H9 (cell line): ENCODE results near the gene TTLL12. TPM values are rescaled to one million over a fixed set of nuclear protein-coding genes. Genes with fewer than 3 reads are reported as not detected.

Experiments used
- DNase-seq: peaks from one replicate; pipeline ENCODE4 v3.0.0-alpha.2; 2017
- H2AFZ ChIP-seq: one replicate; pipeline ENCODE4 v1.6.1; 2013; ENCODE audit warnings: mild to moderate bottlenecking, low read length, control low read depth, moderate library complexity
- H2AK5ac ChIP-seq: 2 replicates; pipeline ENCODE4 v1.6.1; 2013; ENCODE audit warnings: low read length, control low read depth, mixed read lengths; ENCODE audit not compliant: insufficient read length
- H2BK120ac ChIP-seq: one replicate; pipeline ENCODE4 v1.6.1; 2013; ENCODE audit warnings: low read depth, mild to moderate bottlenecking, low read length, control low read depth, inconsistent platforms; ENCODE audit not compliant: poor library complexity, severe bottlenecking
- H2BK12ac ChIP-seq: 2 replicates; pipeline ENCODE4 v1.6.1; 2013; ENCODE audit warnings: low read length, control low read depth, mixed read lengths, low read depth; ENCODE audit not compliant: insufficient read length
- H2BK15ac ChIP-seq: 2 replicates; pipeline ENCODE4 v1.6.1; 2013; ENCODE audit warnings: low read depth, low read length, control low read depth
- H2BK20ac ChIP-seq: one replicate; pipeline ENCODE4 v1.6.1; 2013; ENCODE audit warnings: low read depth, mild to moderate bottlenecking, low read length, control low read depth, inconsistent platforms; ENCODE audit not compliant: poor library complexity, severe bottlenecking
- H2BK5ac ChIP-seq: 2 replicates; pipeline ENCODE4 v1.6.1; 2013; ENCODE audit warnings: low read length, control low read depth, mixed read lengths; ENCODE audit not compliant: insufficient read length
- H3K14ac ChIP-seq: 2 replicates; pipeline ENCODE4 v1.6.1; 2013; ENCODE audit warnings: low read length, control low read depth; ENCODE audit not compliant: insufficient read depth
- H3K18ac ChIP-seq: 2 replicates; pipeline ENCODE4 v1.6.1; 2013; ENCODE audit warnings: low read depth, mild to moderate bottlenecking, mixed read lengths, low read length, control low read depth; ENCODE audit not compliant: insufficient read length
- H3K23ac ChIP-seq: 2 replicates; pipeline ENCODE4 v1.6.1; 2013; ENCODE audit warnings: low read length, control low read depth, mixed read lengths, low read depth; ENCODE audit not compliant: insufficient read length
- H3K23me2 ChIP-seq: 2 replicates; pipeline ENCODE4 v1.6.1; 2013; ENCODE audit warnings: low read depth, mild to moderate bottlenecking, mixed read lengths, low read length, control low read depth; ENCODE audit not compliant: insufficient read length, poor library complexity, severe bottlenecking
- H3K27ac ChIP-seq: 2 replicates; pipeline ENCODE4 v1.5.1; 2013; ENCODE audit warnings: low read length, control low read depth, mixed read lengths, low read depth; ENCODE audit not compliant: insufficient read length
- H3K27me3 ChIP-seq: 2 replicates; pipeline ENCODE4 v1.6.1; 2013; ENCODE audit warnings: low read length, control low read depth, inconsistent platforms; ENCODE audit not compliant: insufficient read depth
- H3K4ac ChIP-seq: 2 replicates; pipeline ENCODE4 v1.6.1; 2013; ENCODE audit warnings: low read depth, mild to moderate bottlenecking, control low read depth, inconsistent platforms, low read length, moderate library complexity
- H3K4me1 ChIP-seq: 2 replicates; pipeline ENCODE4 v1.6.1; 2013; ENCODE audit warnings: low read length, control low read depth, inconsistent platforms; ENCODE audit not compliant: insufficient read depth
- H3K4me2 ChIP-seq: 2 replicates; pipeline ENCODE4 v1.6.1; 2013; ENCODE audit warnings: low read length, control low read depth, mixed read lengths; ENCODE audit not compliant: insufficient read length, insufficient read depth
- H3K56ac ChIP-seq: 2 replicates; pipeline ENCODE4 v1.6.1; 2013; ENCODE audit warnings: low read depth, mild to moderate bottlenecking, mixed read lengths, low read length, control low read depth; ENCODE audit not compliant: insufficient read length
- H3K79me1 ChIP-seq: 2 replicates; pipeline ENCODE4 v1.6.1; 2013; ENCODE audit warnings: low read depth, mild to moderate bottlenecking, moderate library complexity, low read length, control low read depth, inconsistent platforms; ENCODE audit not compliant: insufficient read depth, poor library complexity, severe bottlenecking
- H3K79me2 ChIP-seq: 2 replicates; pipeline ENCODE4 v1.6.1; 2013; ENCODE audit warnings: low read length, control low read depth, inconsistent platforms; ENCODE audit not compliant: insufficient read depth
- H3K9ac ChIP-seq: 2 replicates; pipeline ENCODE4 v1.6.1; 2013; ENCODE audit warnings: low read length, control low read depth, mixed read lengths; ENCODE audit not compliant: insufficient read length; ENCODE audit errors: extremely low read depth
- H3K9me3 ChIP-seq: one replicate; pipeline ENCODE4 v1.6.1; 2013; ENCODE audit warnings: low read depth, low read length, inconsistent platforms; ENCODE audit not compliant: control insufficient read depth
- H3T11ph ChIP-seq: one replicate; pipeline ENCODE4 v1.6.1; 2013; ENCODE audit warnings: mild to moderate bottlenecking, low read length, control low read depth, inconsistent platforms
- H4K20me1 ChIP-seq: one replicate; pipeline ENCODE4 v1.6.1; 2013; ENCODE audit not compliant: control insufficient read depth, insufficient read length, insufficient read depth
- H4K5ac ChIP-seq: 2 replicates; pipeline ENCODE4 v1.6.1; 2013; ENCODE audit warnings: low read depth, mild to moderate bottlenecking, mixed read lengths, low read length, control low read depth; ENCODE audit not compliant: insufficient read length
- H4K8ac ChIP-seq: replicated peaks from 2 replicates; pipeline ENCODE4 v1.6.1; 2013; ENCODE audit warnings: low read length, control low read depth, mixed read lengths, low read depth; ENCODE audit not compliant: insufficient read length
- H4K91ac ChIP-seq: 2 replicates; pipeline ENCODE4 v1.6.1; 2013; ENCODE audit warnings: low read depth, mild to moderate bottlenecking, moderate library complexity, mixed read lengths, low read length, control low read depth; ENCODE audit not compliant: insufficient read length
- H3K27ac Mint-ChIP-seq, 3 experiments: 2 replicates in 2 of 3; 3 replicates in 1 of 3; pipeline ENCODE4 v1.8.0; 2020 to 2021; ENCODE audit warnings: mixed read lengths in 3 of 3, mild to moderate bottlenecking in 1 of 3, moderate library complexity in 1 of 3
- H3K27me3 Mint-ChIP-seq: 2 replicates; pipeline ENCODE4 v1.8.0; 2021; ENCODE audit warnings: low read depth, mild to moderate bottlenecking, moderate library complexity, mixed read lengths
- H3K36me3 Mint-ChIP-seq, 3 experiments: 2 replicates in 2 of 3; 3 replicates in 1 of 3; pipeline ENCODE4 v1.8.0; 2020 to 2021; ENCODE audit warnings: low read depth in 3 of 3, mixed read lengths in 3 of 3; ENCODE audit not compliant: insufficient read depth in 1 of 3
- H3K4me1 Mint-ChIP-seq, 2 experiments: 2 replicates each; pipeline ENCODE4 v1.8.0; 2020; ENCODE audit warnings: mixed read lengths in 2 of 2
- H3K4me3 Mint-ChIP-seq, 2 experiments: 2 replicates in 1 of 2; 3 replicates in 1 of 2; pipeline ENCODE4 v1.8.0; 2020 to 2021; ENCODE audit warnings: mild to moderate bottlenecking in 2 of 2, mixed read lengths in 2 of 2, moderate library complexity in 1 of 2
- H3K9me3 Mint-ChIP-seq, 2 experiments: 2 replicates in 1 of 2; 3 replicates in 1 of 2; pipeline ENCODE4 v1.8.0; 2020; ENCODE audit warnings: mild to moderate bottlenecking in 2 of 2, mixed read lengths in 2 of 2, moderate library complexity in 1 of 2
- CTCF ChIP-seq: fragments of 200-600 bp; sonication (generic); conservative IDR thresholded peaks from 3 replicates; pipeline ENCODE4 v1.8.0; 2021; ENCODE audit warnings: antibody characterized with exemption, mild to moderate bottlenecking
- WGBS: extraction: QIAGEN DNeasy Blood & Tissue Kit; methylation state at CpG from one replicate; pipeline ENCODE4 v1.1.7; 2013; ENCODE audit warnings: missing lambda C conversion rate, low lambda C conversion rate, mixed read lengths; ENCODE audit not compliant: insufficient read length; ENCODE audit errors: extremely low coverage; 5-methylcytosine and 5-hydroxymethylcytosine counted together
- total RNA-seq: library from RNA; stranded (reverse); gene quantifications from 2 replicates; pipeline ENCODE4 v1.2.1, GENCODE V29; 2021

TTLL12 gene
- total RNA-seq, 1 experiment from 2014 or later = 89.6 TPM

GRCh38 chr22:43172191-43172590 lies 14.7 kb downstream of the TTLL12 start:
- no peak overlapping the region for H2BK20ac ChIP-seq
- H4K8ac ChIP-seq = no peak overlapping the region
- no peak overlapping the region for H3K4ac ChIP-seq
- no peak for TF ChIP-seq CTCF
- H2BK12ac ChIP-seq = no peak overlapping the region
- H3K27ac ChIP-seq = no peak overlapping the region
- no peaks in the 10 kb centered on the region for H3K79me2 ChIP-seq
- H2BK120ac ChIP-seq = no peak overlapping the region
- no peaks in the 10 kb centered on the region for H3K79me1 ChIP-seq
- no peak overlapping the region for H2BK5ac ChIP-seq
- no peaks in the 10 kb centered on the region for H3K9me3 ChIP-seq
- H3K4me3 Mint-ChIP-seq = no peak overlapping the region
- H3K23ac ChIP-seq = no peak overlapping the region
- peaks cover 20 to 75% (median 74%) of the 10 kb centered on the region in 3 experiments; a peak in 6 of 7 replicates for H3K36me3 Mint-ChIP-seq
- no peaks in the 10 kb centered on the region for H3K4me1 ChIP-seq
- no peak overlapping the region for H3K9ac ChIP-seq
- no peaks in the 10 kb centered on the region for H4K20me1 ChIP-seq
- H2AK5ac ChIP-seq = no peak overlapping the region
- no peak overlapping the region for H3K4me2 ChIP-seq
- H3K27me3 Mint-ChIP-seq = no peaks in the 10 kb centered on the region
- H3K18ac ChIP-seq = no peak overlapping the region
- no peaks in the 10 kb centered on the region for H3K23me2 ChIP-seq
- no peak overlapping the region for H4K91ac ChIP-seq
- DNase-seq = no peak
- H2AFZ ChIP-seq = no peak overlapping the region
- no CpG with 5 or more reads among the region's 19 CpGs for WGBS
- H4K5ac ChIP-seq = no peak overlapping the region
- no peak overlapping the region for H3K56ac ChIP-seq
- no peaks in the 10 kb centered on the region for H3K4me1 Mint-ChIP-seq
- H3K27ac Mint-ChIP-seq = no peak overlapping the region
- H3K27me3 ChIP-seq = no peaks in the 10 kb centered on the region
- no peaks in the 10 kb centered on the region for H3K9me3 Mint-ChIP-seq
- no peak overlapping the region for H3K14ac ChIP-seq
- H3T11ph ChIP-seq = no peak overlapping the region
- H2BK15ac ChIP-seq = no peak overlapping the region
